ENCODE measurements around the gene XG.

DNA sequence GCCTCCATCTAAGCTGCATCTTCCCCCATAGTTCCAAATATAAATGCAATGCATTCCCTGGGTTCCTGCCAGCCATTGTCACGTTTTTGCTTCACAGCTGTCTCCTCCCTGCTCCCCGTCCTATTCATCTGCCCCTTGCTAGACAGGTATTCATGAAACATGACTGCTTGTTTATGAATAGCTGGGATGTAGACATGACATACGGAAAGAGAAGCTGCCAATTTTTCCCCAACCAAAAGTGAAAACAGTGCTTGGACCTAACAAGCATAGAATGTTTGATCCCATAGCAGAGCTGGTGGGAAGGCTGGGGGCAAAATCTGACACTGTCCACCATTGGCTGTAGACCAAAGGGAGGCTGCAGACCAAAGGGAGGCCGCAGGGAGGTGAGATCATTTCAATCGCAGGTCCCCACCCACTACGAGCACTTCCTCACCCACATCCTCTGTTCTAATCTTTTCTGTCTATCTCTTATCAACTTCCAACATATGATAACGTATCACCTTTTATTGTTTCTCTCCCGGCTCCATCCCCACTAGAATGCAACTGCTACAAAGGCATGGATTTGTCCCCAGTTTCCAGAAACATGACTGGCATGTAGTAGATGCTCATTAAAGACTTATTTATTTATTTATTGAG, 68.4 kb downstream of the XG start:
- TF ChIP-seq, protein P1, sequence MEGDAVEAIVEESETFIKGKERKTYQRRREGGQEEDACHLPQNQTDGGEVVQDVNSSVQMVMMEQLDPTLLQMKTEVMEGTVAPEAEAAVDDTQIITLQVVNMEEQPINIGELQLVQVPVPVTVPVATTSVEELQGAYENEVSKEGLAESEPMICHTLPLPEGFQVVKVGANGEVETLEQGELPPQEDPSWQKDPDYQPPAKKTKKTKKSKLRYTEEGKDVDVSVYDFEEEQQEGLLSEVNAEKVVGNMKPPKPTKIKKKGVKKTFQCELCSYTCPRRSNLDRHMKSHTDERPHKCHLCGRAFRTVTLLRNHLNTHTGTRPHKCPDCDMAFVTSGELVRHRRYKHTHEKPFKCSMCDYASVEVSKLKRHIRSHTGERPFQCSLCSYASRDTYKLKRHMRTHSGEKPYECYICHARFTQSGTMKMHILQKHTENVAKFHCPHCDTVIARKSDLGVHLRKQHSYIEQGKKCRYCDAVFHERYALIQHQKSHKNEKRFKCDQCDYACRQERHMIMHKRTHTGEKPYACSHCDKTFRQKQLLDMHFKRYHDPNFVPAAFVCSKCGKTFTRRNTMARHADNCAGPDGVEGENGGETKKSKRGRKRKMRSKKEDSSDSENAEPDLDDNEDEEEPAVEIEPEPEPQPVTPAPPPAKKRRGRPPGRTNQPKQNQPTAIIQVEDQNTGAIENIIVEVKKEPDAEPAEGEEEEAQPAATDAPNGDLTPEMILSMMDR (IDR thresholded peaks at IDR 0.05): no peak
- TF ChIP-seq POLR2AphosphoS5 (IDR thresholded peaks at IDR 0.05; ENCODE audit: insufficient read depth in 1 of 2, low read depth in 1 of 2): no peak
